Kidney epithelial cell (primary cell): ENCODE results near the gene TPK1. TPM values are rescaled to one million over a fixed set of nuclear protein-coding genes. Genes with fewer than 3 reads are reported as not detected.

Source experiments
- DNase-seq: peaks from one replicate; pipeline ENCODE4 v3.0.0-alpha.2; 2010; ENCODE audit warnings: low read depth
- H3K27me3 ChIP-seq: 2 replicates; pipeline ENCODE4 v1.6.0; 2011; ENCODE audit warnings: low read length; ENCODE audit not compliant: control insufficient read depth, insufficient read depth
- H3K36me3 ChIP-seq: 2 replicates; pipeline ENCODE4 v1.5.1; 2011; ENCODE audit warnings: low read length; ENCODE audit not compliant: control insufficient read depth, insufficient read depth
- H3K4me3 ChIP-seq: 2 replicates; pipeline ENCODE4 v1.5.1; 2011; ENCODE audit warnings: low read depth, mild to moderate bottlenecking, control low read depth, low read length
- total RNA-seq: library from RNA; depleted of rRNA; stranded (reverse); fragments of >200 nt; gene quantifications from 2 replicates; pipeline ENCODE4 v1.2.3, GENCODE V29; 2015
- TF ChIP-seq, protein P1 (sequence below): IDR thresholded peaks from 2 replicates; pipeline ENCODE4 v1.5.1; 2011; ENCODE audit warnings: mild to moderate bottlenecking, moderate library complexity, low read length, control low read depth, inconsistent platforms; ENCODE audit not compliant: insufficient read depth, poor library complexity, severe bottlenecking

The TPK1 gene
- total RNA-seq, 1 donor from 2014 or later = 3.8 TPM

DNA sequence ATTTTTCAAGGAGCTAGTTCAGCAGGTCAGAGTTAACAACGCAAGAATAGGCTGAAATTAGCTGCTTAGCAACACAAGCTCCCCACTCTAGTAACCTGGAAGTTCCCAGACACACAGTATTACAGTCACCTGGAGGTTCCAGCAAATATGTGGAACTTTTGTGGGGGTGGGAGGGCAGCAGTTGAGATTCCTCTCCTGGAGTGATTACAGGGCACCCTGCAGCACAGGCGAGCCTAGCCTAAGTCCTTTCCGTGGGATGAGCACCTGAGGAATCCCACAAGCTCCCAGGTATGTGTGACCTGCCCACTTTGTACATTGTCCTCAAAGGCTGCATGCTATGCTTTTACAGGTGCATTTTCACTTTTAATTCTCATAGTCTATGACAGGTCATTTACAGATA, 13.6 kb downstream of the TPK1 start:
- Histone ChIP-seq H3K36me3 (no peaks in the 10 kb centered on the region), H3K27me3 (no peaks in the 10 kb centered on the region), H3K4me3 (no peak overlapping the region)
- TF ChIP-seq, protein P1, sequence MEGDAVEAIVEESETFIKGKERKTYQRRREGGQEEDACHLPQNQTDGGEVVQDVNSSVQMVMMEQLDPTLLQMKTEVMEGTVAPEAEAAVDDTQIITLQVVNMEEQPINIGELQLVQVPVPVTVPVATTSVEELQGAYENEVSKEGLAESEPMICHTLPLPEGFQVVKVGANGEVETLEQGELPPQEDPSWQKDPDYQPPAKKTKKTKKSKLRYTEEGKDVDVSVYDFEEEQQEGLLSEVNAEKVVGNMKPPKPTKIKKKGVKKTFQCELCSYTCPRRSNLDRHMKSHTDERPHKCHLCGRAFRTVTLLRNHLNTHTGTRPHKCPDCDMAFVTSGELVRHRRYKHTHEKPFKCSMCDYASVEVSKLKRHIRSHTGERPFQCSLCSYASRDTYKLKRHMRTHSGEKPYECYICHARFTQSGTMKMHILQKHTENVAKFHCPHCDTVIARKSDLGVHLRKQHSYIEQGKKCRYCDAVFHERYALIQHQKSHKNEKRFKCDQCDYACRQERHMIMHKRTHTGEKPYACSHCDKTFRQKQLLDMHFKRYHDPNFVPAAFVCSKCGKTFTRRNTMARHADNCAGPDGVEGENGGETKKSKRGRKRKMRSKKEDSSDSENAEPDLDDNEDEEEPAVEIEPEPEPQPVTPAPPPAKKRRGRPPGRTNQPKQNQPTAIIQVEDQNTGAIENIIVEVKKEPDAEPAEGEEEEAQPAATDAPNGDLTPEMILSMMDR = no peak
- no peak for DNase-seq

DNA sequence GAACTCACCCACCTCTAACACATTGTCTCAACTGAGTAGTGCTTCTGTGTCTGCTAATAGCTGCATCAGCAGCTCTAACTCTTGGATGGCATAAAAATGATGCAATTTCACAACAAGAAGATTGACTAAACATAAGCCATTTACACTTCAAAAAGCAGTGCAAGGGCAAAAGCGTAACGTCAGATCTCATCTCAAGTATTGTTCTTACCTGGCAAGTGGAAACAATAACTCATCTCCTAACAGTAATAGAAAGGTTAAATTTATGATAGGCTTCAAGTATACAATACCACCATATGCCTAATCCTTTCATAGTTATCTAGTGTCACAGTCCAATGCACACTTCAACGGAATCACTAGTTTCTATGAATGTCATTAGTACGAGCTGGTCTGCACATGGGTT, 14.8 kb downstream of the TPK1 start:
- H3K36me3 ChIP-seq = no peaks in the 10 kb centered on the region
- DNase-seq = no peak
- no peaks in the 10 kb centered on the region for H3K27me3 ChIP-seq
- H3K4me3 ChIP-seq = no peak overlapping the region
- TF ChIP-seq, protein P1 = no peak

DNA sequence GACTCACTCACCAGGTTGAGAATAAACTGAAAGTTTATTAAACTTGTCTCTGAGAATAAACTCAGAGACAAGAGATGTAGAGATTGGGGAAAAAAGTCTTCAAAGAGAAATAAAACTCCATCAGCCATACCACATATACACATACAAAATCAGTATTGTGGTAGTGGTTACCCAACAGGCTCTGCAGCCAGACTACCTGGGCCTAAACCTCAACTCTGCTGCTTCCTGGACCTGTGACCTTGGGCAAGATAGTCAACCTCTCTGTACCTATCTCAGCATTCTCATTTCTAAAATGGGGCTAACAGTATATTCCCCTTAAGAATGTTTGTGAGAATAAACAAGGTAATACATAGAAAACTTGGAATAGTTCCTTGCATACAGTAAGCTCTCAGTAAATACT, 15.3 kb downstream of the TPK1 start:
- DNase-seq = no peak
- no peaks in the 10 kb centered on the region for H3K27me3 ChIP-seq
- H3K4me3 ChIP-seq = no peak overlapping the region
- no peaks in the 10 kb centered on the region for H3K36me3 ChIP-seq
- TF ChIP-seq, protein P1 = no peak

DNA sequence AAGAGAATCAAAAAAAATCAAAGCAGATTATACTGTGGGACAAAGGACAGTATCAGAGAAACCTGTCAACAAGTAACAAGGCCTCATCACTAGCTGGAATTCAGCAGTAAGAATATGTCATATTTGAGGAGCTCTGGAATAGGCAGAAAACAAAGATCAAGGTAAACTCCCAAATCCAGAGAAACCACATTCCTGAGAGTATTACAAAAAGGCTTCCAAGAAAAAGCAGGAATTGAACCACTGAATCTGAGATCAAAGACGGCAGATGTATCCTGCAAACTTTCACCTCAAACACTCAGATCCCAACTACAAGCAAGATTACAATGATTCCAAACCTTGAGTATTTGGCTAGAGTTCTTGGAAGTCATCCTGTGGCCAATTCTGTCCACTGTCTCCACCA, 16.3 kb downstream of the TPK1 start:
- Histone ChIP-seq H3K36me3 (no peaks in the 10 kb centered on the region), H3K27me3 (no peaks in the 10 kb centered on the region), H3K4me3 (no peak overlapping the region)
- TF ChIP-seq, protein P1 = no peak
- DNase-seq = no peak

DNA sequence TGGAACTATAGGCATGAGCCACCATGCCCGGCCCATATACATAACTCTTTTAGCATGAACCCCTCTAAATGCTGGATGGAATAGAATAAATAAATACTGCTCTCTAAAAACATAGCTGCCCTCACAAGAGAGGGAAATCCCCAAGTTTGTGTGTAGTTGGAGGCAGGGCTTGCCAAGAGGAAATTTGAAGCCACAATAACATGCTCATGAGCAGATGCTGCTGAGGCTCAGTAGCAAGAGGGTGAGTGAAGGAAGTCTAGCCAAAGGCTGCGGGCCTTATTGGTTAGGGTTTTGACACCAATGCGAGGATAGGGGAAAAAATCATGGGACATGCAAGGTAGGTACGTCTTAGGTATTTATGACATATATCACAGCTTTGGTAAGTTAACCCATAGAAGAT, 17.3 kb downstream of the TPK1 start:
- Histone ChIP-seq H3K27me3 (no peaks in the 10 kb centered on the region), H3K36me3 (no peaks in the 10 kb centered on the region), H3K4me3 (no peak overlapping the region)
- TF ChIP-seq, protein P1 = no peak
- no peak for DNase-seq

DNA sequence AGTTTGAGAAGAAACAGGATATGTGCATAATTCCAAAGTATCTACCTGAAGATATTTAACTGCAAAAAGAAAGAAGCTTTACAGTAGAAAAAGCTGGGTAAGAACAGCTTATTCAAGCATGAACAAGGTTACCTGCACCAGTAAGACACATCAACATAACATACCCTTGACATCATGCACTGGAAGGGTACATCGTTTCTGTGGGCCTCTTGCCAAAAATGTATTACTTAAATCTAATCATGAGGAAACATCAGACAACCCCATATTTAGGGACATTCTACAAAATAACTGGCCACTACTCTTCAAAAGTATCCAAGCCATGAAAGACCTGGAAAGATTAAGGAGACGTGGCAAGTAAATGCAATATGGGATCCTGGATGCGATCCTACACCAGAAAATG, 18.9 kb downstream of the TPK1 start:
- no peaks in the 10 kb centered on the region for H3K27me3 ChIP-seq
- TF ChIP-seq, protein P1 = no peak
- H3K36me3 ChIP-seq = no peaks in the 10 kb centered on the region
- no peak overlapping the region for H3K4me3 ChIP-seq
- no peak for DNase-seq
